Fibroblast of lung (primary cell): Measurements from ENCODE around the gene CDKN1A. TPM values are rescaled to one million over a fixed set of nuclear protein-coding genes. Genes with fewer than 3 reads are reported as not detected.

Source experiments
- DNase-seq, 2 donors: peaks; one replicate each; pipeline versions ENCODE4 v3.0.0 to v3.0.0-alpha.2; 2010; ENCODE audit warnings: low read depth in 2 of 2
- H2AFZ ChIP-seq: 2 replicates; pipeline ENCODE4 v1.5.1; 2012; ENCODE audit warnings: low read length, control low read depth, inconsistent platforms
- H3K27ac ChIP-seq: 2 replicates; pipeline ENCODE4 v1.5.1; 2011; ENCODE audit warnings: low read length, control low read depth; ENCODE audit not compliant: insufficient read depth
- H3K27me3 ChIP-seq: 2 replicates; pipeline ENCODE4 v1.5.1; 2011; ENCODE audit warnings: mild to moderate bottlenecking, low read length; ENCODE audit not compliant: control insufficient read depth, insufficient read depth
- H3K36me3 ChIP-seq: 2 replicates; pipeline ENCODE4 v1.5.1; 2011; ENCODE audit warnings: low read length; ENCODE audit not compliant: control insufficient read depth, insufficient read depth
- H3K4me1 ChIP-seq: 2 replicates; pipeline ENCODE4 v1.5.1; 2011; ENCODE audit warnings: low read length; ENCODE audit not compliant: control insufficient read depth, insufficient read depth; ENCODE audit errors: extremely low read depth
- H3K4me2 ChIP-seq: 2 replicates; pipeline ENCODE4 v1.5.1; 2011; ENCODE audit warnings: low read length, control low read depth; ENCODE audit not compliant: insufficient read depth; ENCODE audit errors: extremely low read depth
- H3K4me3 ChIP-seq, 4 experiments: fragments of 200-600 bp in 1 of 4; sonication (generic) in 1 of 4; replicated peaks in 1 of 4; 2 replicates each; pipeline ENCODE4 v1.5.1; 2011 to 2016; ENCODE audit warnings: low read length in 4 of 4, low read depth in 3 of 4, mild to moderate bottlenecking in 3 of 4, control low read depth in 2 of 4, inconsistent platforms in 1 of 4, mixed read lengths in 1 of 4; ENCODE audit not compliant: insufficient read depth in 1 of 4; ENCODE audit errors: control extremely low read depth in 1 of 4
- H3K79me2 ChIP-seq: 2 replicates; pipeline ENCODE4 v1.5.1; 2012; ENCODE audit warnings: mild to moderate bottlenecking, low read length, inconsistent platforms; ENCODE audit not compliant: control insufficient read depth, insufficient read depth
- H3K9ac ChIP-seq: 2 replicates; pipeline ENCODE4 v1.5.1; 2011; ENCODE audit warnings: mild to moderate bottlenecking, low read length, control low read depth; ENCODE audit not compliant: insufficient read depth
- H3K9me3 ChIP-seq: 2 replicates; pipeline ENCODE4 v1.5.1; 2012; ENCODE audit warnings: low read depth, low read length; ENCODE audit not compliant: control insufficient read depth, insufficient read depth
- H4K20me1 ChIP-seq: 2 replicates; pipeline ENCODE4 v1.5.1; 2011; ENCODE audit warnings: low read length; ENCODE audit not compliant: control insufficient read depth, insufficient read depth; ENCODE audit errors: extremely low read depth
- EZH2 ChIP-seq: IDR thresholded peaks from 2 replicates; pipeline ENCODE4 v1.5.1; 2012; ENCODE audit warnings: low read length, control low read depth, mild to moderate bottlenecking; ENCODE audit errors: missing control alignments
- polyA plus RNA-seq, 2 donors: library from polyadenylated mRNA; depleted of rRNA in 1 of 2; stranded (reverse) in 1 of 2; unstranded in 1 of 2; fragments of >200 nt; gene quantifications; 2 replicates each; pipeline ENCODE4 v1.2.1, GENCODE V29; 2011 to 2012; ENCODE audit warnings: missing spikeins in 1 of 2
- total RNA-seq: library from RNA; depleted of rRNA; stranded (reverse); fragments of >200 nt; gene quantifications from 2 replicates; pipeline ENCODE4 v1.2.1, GENCODE V29; 2014
- TF ChIP-seq, protein P1 (sequence below), 2 donors: IDR thresholded peaks in 1 of 2; conservative IDR thresholded peaks in 1 of 2; 1 replicate in 1 of 2; 2 replicates in 1 of 2; pipeline ENCODE4 v1.5.1; 2011 to 2012; ENCODE audit warnings: low read length in 2 of 2, control low read depth in 1 of 2, inconsistent platforms in 1 of 2, low read depth in 1 of 2, mild to moderate bottlenecking in 1 of 2

CDKN1A gene
- total and polyA plus RNA-seq, 2 donors (not counting 1 experiment from before 2014, with no cell fraction given) = 166 to 900 TPM

DNA sequence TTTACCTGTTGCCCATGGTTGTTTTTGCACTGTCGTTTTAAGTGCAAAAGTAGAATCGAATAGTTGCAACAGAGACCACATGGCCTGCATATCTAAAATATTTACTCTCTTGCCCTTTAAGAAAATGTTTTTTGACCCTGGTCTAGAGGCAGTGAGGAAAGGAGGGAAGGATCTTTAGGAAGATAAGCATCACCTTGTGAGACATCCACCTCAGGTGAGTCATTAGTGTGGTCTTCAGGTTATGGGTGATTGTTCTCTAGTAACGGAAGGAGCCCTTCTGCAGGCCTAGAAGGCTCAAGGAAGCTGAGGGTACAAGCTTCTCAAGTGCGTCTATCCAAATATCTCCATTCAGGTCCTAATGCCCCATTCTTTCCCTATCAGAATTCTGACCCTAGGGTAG is 12.5 kb downstream of the CDKN1A start:
- Histone ChIP-seq H3K9ac (no peak overlapping the region), H3K9me3 (no peaks in the 10 kb centered on the region)
- no peak for DNase-seq

DNA sequence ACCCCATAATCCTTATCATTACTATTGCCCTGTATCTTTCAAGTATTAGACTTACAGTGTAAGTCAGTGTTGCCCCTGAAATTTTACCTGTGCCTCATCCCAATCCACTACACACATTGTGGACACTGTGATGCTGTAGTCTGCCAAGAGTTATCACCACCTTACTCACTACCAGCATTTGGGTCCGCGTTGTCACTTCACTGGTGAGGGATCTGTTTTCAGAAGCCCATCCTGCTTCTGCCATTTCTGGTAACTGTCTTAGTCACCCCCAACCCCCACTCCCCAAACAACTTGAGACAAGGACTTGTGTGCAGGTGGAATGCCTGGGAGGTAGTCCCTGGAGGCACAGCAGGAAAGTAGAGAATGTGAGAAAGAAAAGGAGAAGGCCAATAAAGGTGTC is 13.1 kb downstream of the CDKN1A start:
- no peak overlapping the region for H3K4me3 ChIP-seq
- no peak for DNase-seq
- H4K20me1 ChIP-seq = no peaks in the 10 kb centered on the region
- no peak overlapping the region for H3K4me2 ChIP-seq
- no peak overlapping the region for H3K27ac ChIP-seq
- H3K79me2 ChIP-seq = no peaks in the 10 kb centered on the region
- TF ChIP-seq, protein P1, sequence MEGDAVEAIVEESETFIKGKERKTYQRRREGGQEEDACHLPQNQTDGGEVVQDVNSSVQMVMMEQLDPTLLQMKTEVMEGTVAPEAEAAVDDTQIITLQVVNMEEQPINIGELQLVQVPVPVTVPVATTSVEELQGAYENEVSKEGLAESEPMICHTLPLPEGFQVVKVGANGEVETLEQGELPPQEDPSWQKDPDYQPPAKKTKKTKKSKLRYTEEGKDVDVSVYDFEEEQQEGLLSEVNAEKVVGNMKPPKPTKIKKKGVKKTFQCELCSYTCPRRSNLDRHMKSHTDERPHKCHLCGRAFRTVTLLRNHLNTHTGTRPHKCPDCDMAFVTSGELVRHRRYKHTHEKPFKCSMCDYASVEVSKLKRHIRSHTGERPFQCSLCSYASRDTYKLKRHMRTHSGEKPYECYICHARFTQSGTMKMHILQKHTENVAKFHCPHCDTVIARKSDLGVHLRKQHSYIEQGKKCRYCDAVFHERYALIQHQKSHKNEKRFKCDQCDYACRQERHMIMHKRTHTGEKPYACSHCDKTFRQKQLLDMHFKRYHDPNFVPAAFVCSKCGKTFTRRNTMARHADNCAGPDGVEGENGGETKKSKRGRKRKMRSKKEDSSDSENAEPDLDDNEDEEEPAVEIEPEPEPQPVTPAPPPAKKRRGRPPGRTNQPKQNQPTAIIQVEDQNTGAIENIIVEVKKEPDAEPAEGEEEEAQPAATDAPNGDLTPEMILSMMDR (conservative IDR thresholded peaks at IDR 0.05 in 1 of 2, IDR thresholded peaks at IDR 0.05 in 1 of 2; ENCODE audit: low read depth in 1 of 2, low read length in 2 of 2) = no peak
- TF ChIP-seq EZH2 = no peak
- H3K4me1 ChIP-seq = no peaks in the 10 kb centered on the region
- H3K36me3 ChIP-seq = peaks cover 5% of the 10 kb centered on the region
- H3K9me3 ChIP-seq = no peaks in the 10 kb centered on the region
- no peak overlapping the region for H2AFZ ChIP-seq
- H3K27me3 ChIP-seq = no peaks in the 10 kb centered on the region
- H3K9ac ChIP-seq = no peak overlapping the region

More for the DNA sequence above, 12.5 kb downstream of the CDKN1A start:
- Histone ChIP-seq H3K27ac (no peak overlapping the region), H3K4me3 (no peak overlapping the region), H3K79me2 (no peaks in the 10 kb centered on the region), H2AFZ (no peak overlapping the region), H3K27me3 (no peaks in the 10 kb centered on the region), H3K4me2 (no peak overlapping the region), H3K36me3 (peaks cover 10% of the 10 kb centered on the region), H3K4me1 (no peaks in the 10 kb centered on the region), H4K20me1 (no peaks in the 10 kb centered on the region)
- TF ChIP-seq, protein P1 (conservative IDR thresholded peaks at IDR 0.05 in 1 of 2, IDR thresholded peaks at IDR 0.05 in 1 of 2; ENCODE audit: low read depth in 1 of 2, low read length in 2 of 2) = no peak
- TF ChIP-seq EZH2 = no peak

DNA sequence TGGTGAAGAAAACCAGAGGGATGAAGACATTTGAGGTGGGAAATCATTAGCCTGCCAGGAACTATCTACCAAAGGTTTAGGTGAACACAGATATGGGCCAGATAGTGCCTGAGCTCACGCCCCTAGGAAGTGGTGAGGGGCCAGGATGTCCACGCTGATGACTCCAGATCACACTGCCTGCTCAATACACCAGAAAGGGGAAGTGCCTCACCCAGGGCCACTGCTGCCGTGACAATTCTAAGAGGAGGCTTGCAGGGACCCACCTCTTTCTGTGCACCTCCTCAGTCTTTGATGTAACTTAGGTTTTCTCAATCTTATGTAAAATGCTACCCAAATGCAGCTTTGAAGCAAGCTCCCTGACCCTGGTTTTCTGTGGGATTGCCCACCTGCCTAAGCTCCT is 13.7 kb downstream of the CDKN1A start:
- no peaks in the 10 kb centered on the region for H4K20me1 ChIP-seq
- no peak overlapping the region for H3K27ac ChIP-seq
- no peak for TF ChIP-seq EZH2
- TF ChIP-seq, protein P1 (conservative IDR thresholded peaks at IDR 0.05 in 1 of 2, IDR thresholded peaks at IDR 0.05 in 1 of 2; ENCODE audit: low read depth in 1 of 2, low read length in 2 of 2) = no peak
- H3K9me3 ChIP-seq = no peaks in the 10 kb centered on the region
- H3K4me2 ChIP-seq = no peak overlapping the region
- no peaks in the 10 kb centered on the region for H3K27me3 ChIP-seq
- no peak for DNase-seq
- no peaks in the 10 kb centered on the region for H3K79me2 ChIP-seq
- H3K4me3 ChIP-seq = no peak overlapping the region
- H3K9ac ChIP-seq = no peak overlapping the region
- no peak overlapping the region for H2AFZ ChIP-seq
- no peaks in the 10 kb centered on the region for H3K36me3 ChIP-seq
- H3K4me1 ChIP-seq = no peaks in the 10 kb centered on the region
